HG02623 (cell line): ENCODE results near the gene IAPP.
"Not testable (repeated sequence)": the region's sequence is repeated elsewhere in the genome, so short reads cannot be mapped to it uniquely, and the experiment has no call there.

ENCODE experiments used
- ATAC-seq: cut with Tn5 transposase; IDR thresholded peaks from one replicate; pipeline ENCODE4 v1.9.1; 2021; ENCODE audit warnings: moderate library complexity; ENCODE audit not compliant: unreplicated experiment

The IAPP gene

GRCh38 chr12:21372602-21373001 is at the start of gene IAPP:
IAPP (plus strand) TSS chr12:21372902; CDS start chr12:21373352, 450 bp downstream.
- no peak for ATAC-seq

- no peak for ATAC-seq
Measured at GRCh38 chr12:21323736-21324135, 49.0 kb upstream of the IAPP start.

- no peak for ATAC-seq
Measured at GRCh38 chr12:21324551-21324950, 48.2 kb upstream of the IAPP start.

GRCh38 chr12:21328578-21328977 is 44.1 kb upstream of the IAPP start:
- ATAC-seq = no peak

GRCh38 chr12:21330682-21331253 is 41.9 kb upstream of the IAPP start:
- no peak for ATAC-seq

- no peak for ATAC-seq
Measured at GRCh38 chr12:21334771-21335325, 37.9 kb upstream of the IAPP start, which contains the start of gene SLCO1A2. SLCO1A2 (minus strand) TSS chr12:21334917; CDS start chr12:21334647, 270 bp downstream.

- no peak for ATAC-seq
Measured at GRCh38 chr12:21336656-21337055, 36.0 kb upstream of the IAPP start.

- no peak for ATAC-seq
Measured at GRCh38 chr12:21337453-21337852, 35.2 kb upstream of the IAPP start.

GRCh38 chr12:21337959-21338744 is 34.5 kb upstream of the IAPP start:
- ATAC-seq = no peak

- no peak for ATAC-seq
Measured at GRCh38 chr12:21339921-21340320, 32.8 kb upstream of the IAPP start.

- ATAC-seq = no peak
Measured at GRCh38 chr12:21340403-21340802, 32.3 kb upstream of the IAPP start.

GRCh38 chr12:21341769-21342168 is 30.9 kb upstream of the IAPP start:
- no peak for ATAC-seq

- no peak for ATAC-seq
Measured at GRCh38 chr12:21343636-21344035, 29.1 kb upstream of the IAPP start.

GRCh38 chr12:21346542-21347205 is 26.0 kb upstream of the IAPP start:
- ATAC-seq = no peak

- no peak for ATAC-seq
Measured at GRCh38 chr12:21350975-21351374, 21.7 kb upstream of the IAPP start.

- ATAC-seq = no peak
Measured at GRCh38 chr12:21353487-21353886, 19.2 kb upstream of the IAPP start.

GRCh38 chr12:21353948-21354347 is 18.8 kb upstream of the IAPP start:
- no peak for ATAC-seq

GRCh38 chr12:21354641-21355040 is 18.1 kb upstream of the IAPP start:
- no peak for ATAC-seq

GRCh38 chr12:21360632-21361031 is 12.1 kb upstream of the IAPP start:
- not testable (repeated sequence) for ATAC-seq

GRCh38 chr12:21369141-21369980 is 3.3 kb upstream of the IAPP start:
- ATAC-seq = no peak
